ENCODE measurements around the gene SLC25A51.

Gene SLC25A51

GRCh38 chr9:37909326-37909725, 5.4 kb upstream of the SLC25A51 start:
- Histone ChIP-seq H3K4me3 (ENCODE audit: insufficient read length, low read depth) (no peak overlapping the region), H3K9ac (ENCODE audit: insufficient read length, low read depth) (no peak overlapping the region), H3K27me3 (ENCODE audit: insufficient read depth, insufficient read length) (peaks cover 4% of the 10 kb centered on the region), H3K9me3 (ENCODE audit: insufficient read depth, low read length) (no peaks in the 10 kb centered on the region), H3K4me1 (ENCODE audit: insufficient read depth, insufficient read length) (peaks cover 12% of the 10 kb centered on the region), H3K36me3 (ENCODE audit: insufficient read depth, insufficient read length, low read length) (no peaks in the 10 kb centered on the region)
- TF ChIP-seq YY1 (IDR thresholded peaks at IDR 0.05; ENCODE audit: insufficient read depth, insufficient read length) (no peak), ZNF274 (IDR thresholded peaks at IDR 0.05; ENCODE audit: low read depth, low read length) (no peak), SUZ12 (IDR thresholded peaks at IDR 0.05; ENCODE audit: extremely low read depth, insufficient read depth, insufficient read length) (no peak)
- DNase-seq (ENCODE audit: low read depth, low spot score): no peak

- no peak for DNase-seq (ENCODE audit: low read depth, low spot score)
- Histone ChIP-seq H3K4me3 (ENCODE audit: insufficient read length, low read depth) (no peak overlapping the region), H3K27me3 (ENCODE audit: insufficient read depth, insufficient read length) (peaks cover 4% of the 10 kb centered on the region), H3K9me3 (ENCODE audit: insufficient read depth, low read length) (no peaks in the 10 kb centered on the region), H3K9ac (ENCODE audit: insufficient read length, low read depth) (no peak overlapping the region), H3K4me1 (ENCODE audit: insufficient read depth, insufficient read length) (peaks cover 8% of the 10 kb centered on the region), H3K36me3 (ENCODE audit: insufficient read depth, insufficient read length, low read length) (no peaks in the 10 kb centered on the region)
- TF ChIP-seq ZNF274 (IDR thresholded peaks at IDR 0.05; ENCODE audit: low read depth, low read length): no peak
- no peak for TF ChIP-seq SUZ12 (IDR thresholded peaks at IDR 0.05; ENCODE audit: extremely low read depth, insufficient read depth, insufficient read length)
- no peak for TF ChIP-seq YY1 (IDR thresholded peaks at IDR 0.05; ENCODE audit: insufficient read depth, insufficient read length)
Observed at GRCh38 chr9:37908698-37909186, 4.8 kb upstream of the SLC25A51 start.

- TF ChIP-seq YY1 (IDR thresholded peaks at IDR 0.05; ENCODE audit: insufficient read depth, insufficient read length) (no peak), ZNF274 (IDR thresholded peaks at IDR 0.05; ENCODE audit: low read depth, low read length) (no peak), SUZ12 (IDR thresholded peaks at IDR 0.05; ENCODE audit: extremely low read depth, insufficient read depth, insufficient read length) (no peak)
- H3K4me3 ChIP-seq (ENCODE audit: insufficient read length, low read depth): no peak overlapping the region
- no peaks in the 10 kb centered on the region for H3K9me3 ChIP-seq (ENCODE audit: insufficient read depth, low read length)
- peaks cover 4% of the 10 kb centered on the region for H3K27me3 ChIP-seq (ENCODE audit: insufficient read depth, insufficient read length)
- no peak for DNase-seq (ENCODE audit: low read depth, low spot score)
- H3K36me3 ChIP-seq (ENCODE audit: insufficient read depth, insufficient read length, low read length): no peaks in the 10 kb centered on the region
- peaks cover 8% of the 10 kb centered on the region for H3K4me1 ChIP-seq (ENCODE audit: insufficient read depth, insufficient read length)
- H3K9ac ChIP-seq (ENCODE audit: insufficient read length, low read depth): no peak overlapping the region
Observed at GRCh38 chr9:37908283-37908682, 4.4 kb upstream of the SLC25A51 start.

DNA sequence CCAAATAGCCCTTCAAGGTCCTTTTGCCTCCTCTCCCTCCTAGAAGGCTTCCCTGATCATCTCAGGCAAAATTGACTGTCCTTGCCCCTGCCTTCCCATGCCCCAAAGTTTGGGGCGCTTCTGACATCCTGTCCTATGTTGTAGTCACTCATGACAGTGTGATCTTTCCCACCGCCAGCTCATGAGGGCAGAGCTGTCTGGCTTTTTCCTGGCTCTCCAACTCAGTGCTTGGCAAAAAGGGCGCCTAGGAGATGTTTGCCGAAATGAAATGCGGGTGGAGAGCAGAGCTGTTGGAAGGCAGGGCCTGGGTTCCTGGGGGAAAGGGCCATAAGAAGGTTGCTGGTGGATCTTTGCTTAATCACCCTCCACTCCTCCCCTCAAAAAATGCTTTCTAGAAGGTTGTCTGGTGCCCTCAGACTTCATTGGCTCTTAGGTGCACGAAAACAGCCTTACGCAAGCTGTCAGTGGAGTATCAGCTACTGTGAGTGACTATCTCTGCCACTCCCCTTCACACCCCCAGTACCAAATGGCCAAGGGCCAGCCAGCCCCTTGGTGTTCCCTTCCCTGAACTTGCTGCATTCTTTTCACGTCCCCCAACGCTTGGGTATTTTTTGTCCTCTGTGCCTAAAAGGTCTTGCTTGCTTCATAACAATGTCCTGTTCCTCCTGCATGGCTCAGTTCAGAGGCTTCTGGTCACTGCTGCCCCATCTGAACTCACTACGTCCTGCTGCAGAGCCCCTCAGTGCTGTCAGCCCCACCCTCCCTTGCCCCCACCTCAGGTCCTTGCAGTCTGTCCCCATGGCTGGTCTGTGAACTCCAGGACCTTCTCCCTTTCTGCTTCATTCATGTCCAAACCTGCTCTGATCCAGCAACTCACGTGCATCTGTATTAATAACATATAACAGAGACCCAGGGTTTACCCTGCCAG, 2.6 kb upstream of the SLC25A51 start:
- Histone ChIP-seq H3K36me3 (ENCODE audit: insufficient read depth, insufficient read length, low read length) (peaks cover 6% of the 10 kb centered on the region), H3K9ac (ENCODE audit: insufficient read length, low read depth) (no peak overlapping the region), H3K9me3 (ENCODE audit: insufficient read depth, low read length) (no peaks in the 10 kb centered on the region), H3K4me3 (ENCODE audit: insufficient read length, low read depth) (no peak overlapping the region), H3K27me3 (ENCODE audit: insufficient read depth, insufficient read length) (peaks cover 4% of the 10 kb centered on the region), H3K4me1 (ENCODE audit: insufficient read depth, insufficient read length) (peaks cover 8% of the 10 kb centered on the region)
- DNase-seq (ENCODE audit: low read depth, low spot score): no peak
- TF ChIP-seq ZNF274 (IDR thresholded peaks at IDR 0.05; ENCODE audit: low read depth, low read length): no peak
- no peak for TF ChIP-seq SUZ12 (IDR thresholded peaks at IDR 0.05; ENCODE audit: extremely low read depth, insufficient read depth, insufficient read length)
- no peak for TF ChIP-seq YY1 (IDR thresholded peaks at IDR 0.05; ENCODE audit: insufficient read depth, insufficient read length)

- H3K9me3 ChIP-seq (ENCODE audit: insufficient read depth, low read length): no peaks in the 10 kb centered on the region
- peaks cover 5% of the 10 kb centered on the region for H3K4me1 ChIP-seq (ENCODE audit: insufficient read depth, insufficient read length)
- no peak for DNase-seq (ENCODE audit: low read depth, low spot score)
- no peak overlapping the region for H3K9ac ChIP-seq (ENCODE audit: insufficient read length, low read depth)
- H3K4me3 ChIP-seq (ENCODE audit: insufficient read length, low read depth): no peak overlapping the region
- no peak for TF ChIP-seq YY1 (IDR thresholded peaks at IDR 0.05; ENCODE audit: insufficient read depth, insufficient read length)
- TF ChIP-seq ZNF274 (IDR thresholded peaks at IDR 0.05; ENCODE audit: low read depth, low read length): no peak
- no peak for TF ChIP-seq SUZ12 (IDR thresholded peaks at IDR 0.05; ENCODE audit: extremely low read depth, insufficient read depth, insufficient read length)
- H3K36me3 ChIP-seq (ENCODE audit: insufficient read depth, insufficient read length, low read length): peaks cover 11% of the 10 kb centered on the region
- H3K27me3 ChIP-seq (ENCODE audit: insufficient read depth, insufficient read length): peaks cover 4% of the 10 kb centered on the region
Observed at GRCh38 chr9:37905776-37906175, 1.8 kb upstream of the SLC25A51 start.

- no peaks in the 10 kb centered on the region for H3K9me3 ChIP-seq (ENCODE audit: insufficient read depth, low read length)
- H3K36me3 ChIP-seq (ENCODE audit: insufficient read depth, insufficient read length, low read length): peaks cover 17% of the 10 kb centered on the region
- no peak for DNase-seq (ENCODE audit: low read depth, low spot score)
- peaks cover 4% of the 10 kb centered on the region for H3K27me3 ChIP-seq (ENCODE audit: insufficient read depth, insufficient read length)
- peaks cover 5% of the 10 kb centered on the region for H3K4me1 ChIP-seq (ENCODE audit: insufficient read depth, insufficient read length)
- TF ChIP-seq SUZ12 (IDR thresholded peaks at IDR 0.05; ENCODE audit: extremely low read depth, insufficient read depth, insufficient read length): no peak
- TF ChIP-seq YY1 (IDR thresholded peaks at IDR 0.05; ENCODE audit: insufficient read depth, insufficient read length): no peak
- no peak for TF ChIP-seq ZNF274 (IDR thresholded peaks at IDR 0.05; ENCODE audit: low read depth, low read length)
- H3K9ac ChIP-seq (ENCODE audit: insufficient read length, low read depth): peak overlapping the region; percentile 95
- no peak overlapping the region for H3K4me3 ChIP-seq (ENCODE audit: insufficient read length, low read depth)
Observed at GRCh38 chr9:37905131-37905505, 1.2 kb upstream of the SLC25A51 start.

- peaks cover 5% of the 10 kb centered on the region for H3K4me1 ChIP-seq (ENCODE audit: insufficient read depth, insufficient read length)
- no peaks in the 10 kb centered on the region for H3K9me3 ChIP-seq (ENCODE audit: insufficient read depth, low read length)
- H3K27me3 ChIP-seq (ENCODE audit: insufficient read depth, insufficient read length): peaks cover 4% of the 10 kb centered on the region
- no peak for DNase-seq (ENCODE audit: low read depth, low spot score)
- peak overlapping the region; percentile 95 for H3K9ac ChIP-seq (ENCODE audit: insufficient read length, low read depth)
- TF ChIP-seq ZNF274 (IDR thresholded peaks at IDR 0.05; ENCODE audit: low read depth, low read length) (no peak), YY1 (IDR thresholded peaks at IDR 0.05; ENCODE audit: insufficient read depth, insufficient read length) (no peak), SUZ12 (IDR thresholded peaks at IDR 0.05; ENCODE audit: extremely low read depth, insufficient read depth, insufficient read length) (no peak)
- H3K36me3 ChIP-seq (ENCODE audit: insufficient read depth, insufficient read length, low read length): peaks cover 18% of the 10 kb centered on the region
- H3K4me3 ChIP-seq (ENCODE audit: insufficient read length, low read depth): peak overlapping the region; percentile 92
Observed at GRCh38 chr9:37904445-37905130, 661 bp upstream of the SLC25A51 start.

All from NT2/D1 (cell line).